Glutamatergic neuron (in vitro differentiated cells): ENCODE measurements around the gene FBLN2. TPM values are rescaled to one million over a fixed set of nuclear protein-coding genes. Genes with fewer than 3 reads are reported as not detected.
A peak's percentile ranks its signal among the peaks of the same experiment; 100 is the strongest.

Experiments
- DNase-seq: peaks from one replicate; pipeline ENCODE4 v3.0.0; 2022
- H3K27ac Mint-ChIP-seq: one replicate; pipeline ENCODE4 v1.8.0; 2020; ENCODE audit warnings: mild to moderate bottlenecking, mixed read lengths, inconsistent platforms; ENCODE audit not compliant: unreplicated experiment
- H3K27me3 Mint-ChIP-seq: one replicate; pipeline ENCODE4 v1.8.0; 2020; ENCODE audit warnings: mild to moderate bottlenecking, moderate library complexity, mixed read lengths, inconsistent platforms; ENCODE audit not compliant: unreplicated experiment
- H3K36me3 Mint-ChIP-seq: one replicate; pipeline ENCODE4 v1.8.0; 2020; ENCODE audit warnings: mild to moderate bottlenecking, mixed read lengths, inconsistent platforms; ENCODE audit not compliant: unreplicated experiment
- H3K4me1 Mint-ChIP-seq: one replicate; pipeline ENCODE4 v1.8.0; 2020; ENCODE audit warnings: mild to moderate bottlenecking, low read depth, mixed read lengths, inconsistent platforms; ENCODE audit not compliant: unreplicated experiment
- H3K4me3 Mint-ChIP-seq: one replicate; pipeline ENCODE4 v1.8.0; 2020; ENCODE audit warnings: mild to moderate bottlenecking, mixed read lengths, inconsistent platforms; ENCODE audit not compliant: unreplicated experiment
- H3K9me3 Mint-ChIP-seq: one replicate; pipeline ENCODE4 v1.8.0; 2020; ENCODE audit warnings: mild to moderate bottlenecking, moderate library complexity, mixed read lengths, inconsistent platforms; ENCODE audit not compliant: unreplicated experiment
- total RNA-seq: library from RNA; stranded (reverse); fragmentation: NEBNext Ultra II Directional; extraction: Animal tissue kit (Norgen Biotek cat#: 25700); gene quantifications from one replicate; pipeline ENCODE4 v1.2.1, GENCODE V29; 2021; ENCODE audit not compliant: unreplicated experiment
- TF ChIP-seq, protein P1 (sequence below): fragments of 200-600 bp; sonication (generic); IDR thresholded peaks from one replicate; pipeline ENCODE4 v1.5.0; 2021; ENCODE audit not compliant: partially characterized antibody, unreplicated experiment

Gene FBLN2
- total RNA-seq, 1 donor from 2014 or later: 2.1 TPM

DNA sequence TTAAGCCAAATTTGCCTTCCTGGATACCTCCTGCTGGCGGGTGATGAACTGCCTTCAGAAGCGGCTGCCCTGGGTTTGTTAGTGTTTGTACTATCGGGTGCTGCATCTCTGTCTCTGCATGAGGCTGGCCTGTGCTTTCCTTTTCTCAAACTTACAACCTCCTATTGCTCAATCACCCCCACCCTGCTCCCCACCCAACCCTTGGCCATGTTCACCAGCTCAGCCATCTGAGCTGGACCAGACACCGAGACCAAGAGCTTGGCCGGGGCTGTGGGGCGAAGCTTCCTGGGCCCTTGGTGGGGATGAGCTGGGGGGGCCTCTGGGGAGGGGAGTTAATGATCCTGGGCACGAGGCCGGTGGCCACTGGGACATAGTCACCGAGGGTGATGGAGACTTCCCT lies 16.8 kb upstream of the FBLN2 start:
- peak; percentile 7 for DNase-seq
- H3K27ac Mint-ChIP-seq: no peak overlapping the region
- H3K9me3 Mint-ChIP-seq: peaks cover 8% of the 10 kb centered on the region
- TF ChIP-seq, protein P1, sequence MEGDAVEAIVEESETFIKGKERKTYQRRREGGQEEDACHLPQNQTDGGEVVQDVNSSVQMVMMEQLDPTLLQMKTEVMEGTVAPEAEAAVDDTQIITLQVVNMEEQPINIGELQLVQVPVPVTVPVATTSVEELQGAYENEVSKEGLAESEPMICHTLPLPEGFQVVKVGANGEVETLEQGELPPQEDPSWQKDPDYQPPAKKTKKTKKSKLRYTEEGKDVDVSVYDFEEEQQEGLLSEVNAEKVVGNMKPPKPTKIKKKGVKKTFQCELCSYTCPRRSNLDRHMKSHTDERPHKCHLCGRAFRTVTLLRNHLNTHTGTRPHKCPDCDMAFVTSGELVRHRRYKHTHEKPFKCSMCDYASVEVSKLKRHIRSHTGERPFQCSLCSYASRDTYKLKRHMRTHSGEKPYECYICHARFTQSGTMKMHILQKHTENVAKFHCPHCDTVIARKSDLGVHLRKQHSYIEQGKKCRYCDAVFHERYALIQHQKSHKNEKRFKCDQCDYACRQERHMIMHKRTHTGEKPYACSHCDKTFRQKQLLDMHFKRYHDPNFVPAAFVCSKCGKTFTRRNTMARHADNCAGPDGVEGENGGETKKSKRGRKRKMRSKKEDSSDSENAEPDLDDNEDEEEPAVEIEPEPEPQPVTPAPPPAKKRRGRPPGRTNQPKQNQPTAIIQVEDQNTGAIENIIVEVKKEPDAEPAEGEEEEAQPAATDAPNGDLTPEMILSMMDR: no peak
- H3K4me1 Mint-ChIP-seq: peaks cover 11% of the 10 kb centered on the region
- no peak overlapping the region for H3K4me3 Mint-ChIP-seq
- H3K36me3 Mint-ChIP-seq: no peaks in the 10 kb centered on the region
- H3K27me3 Mint-ChIP-seq: peaks cover 16% of the 10 kb centered on the region

- DNase-seq: peak; percentile 2
- H3K9me3 Mint-ChIP-seq: peaks cover 11% of the 10 kb centered on the region
- H3K36me3 Mint-ChIP-seq: peaks cover 4% of the 10 kb centered on the region
- H3K27ac Mint-ChIP-seq: no peak overlapping the region
- peaks cover 16% of the 10 kb centered on the region for H3K27me3 Mint-ChIP-seq
- peaks cover 11% of the 10 kb centered on the region for H3K4me1 Mint-ChIP-seq
- TF ChIP-seq, protein P1: no peak
- H3K4me3 Mint-ChIP-seq: no peak overlapping the region
Observed at GRCh38 chr3:13532631-13533030, 16.3 kb upstream of the FBLN2 start.

DNA sequence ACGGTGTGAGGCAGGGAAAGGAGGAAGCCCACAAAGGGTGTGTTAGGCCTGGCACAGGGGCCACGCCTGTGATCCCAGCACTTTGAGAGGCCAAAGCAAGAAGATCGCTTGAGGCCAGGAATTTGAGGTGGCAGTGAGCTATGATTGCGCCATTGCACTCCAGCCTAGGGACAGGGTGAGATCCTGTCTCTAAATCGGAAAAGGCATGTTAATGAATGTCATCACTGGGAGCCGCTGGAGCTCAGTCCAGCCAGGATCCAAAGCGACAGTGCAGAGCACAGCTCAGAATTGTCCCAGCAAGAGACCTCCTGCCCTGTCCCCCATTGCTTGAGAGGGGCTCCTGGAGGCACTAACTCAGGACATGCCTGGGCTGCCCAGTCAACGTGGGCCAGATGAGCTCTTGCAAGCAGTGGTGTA lies 15.0 kb upstream of the FBLN2 start:
- no peak overlapping the region for H3K4me3 Mint-ChIP-seq
- no peak overlapping the region for H3K27ac Mint-ChIP-seq
- H3K27me3 Mint-ChIP-seq: peaks cover 16% of the 10 kb centered on the region
- TF ChIP-seq, protein P1: no peak
- peaks cover 13% of the 10 kb centered on the region for H3K9me3 Mint-ChIP-seq
- no peak for DNase-seq
- peaks cover 7% of the 10 kb centered on the region for H3K36me3 Mint-ChIP-seq
- H3K4me1 Mint-ChIP-seq: peaks cover 11% of the 10 kb centered on the region

DNA sequence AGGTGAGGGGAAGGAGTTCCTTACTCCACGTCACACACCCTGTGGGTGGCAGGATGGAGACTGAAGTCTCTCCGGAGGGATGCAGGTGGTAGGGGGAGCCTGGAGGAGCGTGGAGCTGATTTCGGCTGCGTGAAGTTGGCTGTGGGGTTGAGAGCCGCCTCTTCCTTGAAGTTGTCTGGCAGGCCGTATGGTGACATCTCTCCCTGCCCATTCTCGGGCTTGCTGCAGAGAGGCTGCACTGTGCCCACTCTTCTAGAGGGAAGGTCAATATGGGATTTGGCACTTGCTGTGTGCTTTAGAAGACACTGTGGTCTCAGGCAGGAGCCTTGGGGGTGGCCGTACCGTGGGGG lies 13.4 kb upstream of the FBLN2 start:
- TF ChIP-seq, protein P1: no peak
- DNase-seq: no peak
- Mint-ChIP-seq H3K36me3 (peaks cover 10% of the 10 kb centered on the region), H3K9me3 (peaks cover 11% of the 10 kb centered on the region), H3K27me3 (peaks cover 18% of the 10 kb centered on the region), H3K4me1 (peaks cover 11% of the 10 kb centered on the region), H3K27ac (peak overlapping the region; percentile 48), H3K4me3 (no peak overlapping the region)

DNA sequence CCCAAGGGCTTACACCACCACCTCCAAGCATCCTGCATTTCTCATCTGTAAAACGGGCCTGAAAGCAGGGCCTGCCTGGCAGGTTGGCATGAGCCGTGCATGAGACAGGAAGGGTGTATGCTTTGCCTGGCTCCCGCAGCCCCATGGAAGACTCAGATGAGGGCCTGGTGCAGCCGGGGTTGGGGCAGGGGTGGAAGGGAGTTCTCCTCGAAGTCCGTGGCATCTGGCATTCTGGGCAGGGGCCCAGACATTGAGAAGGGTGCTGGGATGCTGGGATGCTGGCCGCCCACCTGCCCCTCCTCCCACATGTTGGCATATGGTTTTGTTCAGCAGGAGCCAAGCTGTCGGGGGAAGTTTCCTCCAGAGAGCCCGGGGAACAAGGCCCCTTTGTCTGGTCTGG lies 13.0 kb upstream of the FBLN2 start:
- Mint-ChIP-seq H3K4me3 (no peak overlapping the region), H3K27me3 (peaks cover 18% of the 10 kb centered on the region), H3K36me3 (peaks cover 13% of the 10 kb centered on the region), H3K27ac (no peak overlapping the region), H3K9me3 (peaks cover 12% of the 10 kb centered on the region), H3K4me1 (peaks cover 11% of the 10 kb centered on the region)
- no peak for DNase-seq
- TF ChIP-seq, protein P1: no peak
